NCI-H2171 treated with DMSO at 0.1 percent for 48 hours (cell line): ENCODE results near the gene SHOC2.

Source experiments
- DNase-seq: peaks from one replicate; lab custom pipeline; 2025; lab: John Stamatoyannopoulos, UW

Gene SHOC2

DNA sequence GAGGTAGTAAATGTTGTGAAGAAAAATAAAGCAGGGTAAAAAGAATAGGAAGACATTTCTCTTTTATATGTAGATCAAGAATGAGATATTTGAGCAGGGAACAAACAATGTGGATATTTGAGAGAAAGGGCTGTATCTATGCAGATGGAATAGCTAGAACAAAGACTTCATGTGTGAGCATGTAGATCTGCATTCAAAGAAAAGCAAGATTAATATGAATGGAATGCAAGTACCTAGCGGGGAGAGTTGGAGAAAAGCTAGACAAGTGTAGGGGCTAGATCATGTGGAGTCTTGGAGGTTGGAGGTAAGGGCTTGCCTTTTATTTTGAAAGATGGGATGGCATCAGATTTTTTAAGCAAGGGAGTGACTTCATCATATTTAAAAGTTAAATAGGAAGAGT is 27.1 kb downstream of the SHOC2 start:
- no peak for DNase-seq

- DNase-seq: no peak
These were observed 27.7 kb downstream of the SHOC2 start for GRCh38 chr10:110947061-110947595.

DNA sequence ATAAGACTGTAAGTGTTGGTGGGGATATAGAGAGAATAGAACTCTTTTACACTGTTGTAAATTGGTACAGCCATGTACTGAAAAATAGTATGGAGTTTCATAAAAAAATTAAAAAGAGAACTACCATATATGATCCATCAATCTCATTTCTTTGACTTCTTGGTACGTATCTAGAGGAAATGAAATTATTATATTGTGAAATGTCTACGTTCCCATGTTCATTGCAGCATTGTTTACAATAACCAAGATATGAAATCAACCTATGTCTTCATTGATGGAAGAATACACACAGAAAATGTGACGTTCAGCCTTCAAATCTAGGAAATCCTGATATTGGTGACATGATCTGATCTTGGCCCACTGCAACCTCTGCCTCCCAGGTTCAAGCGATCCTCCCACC is 32.0 kb downstream of the SHOC2 start:
- DNase-seq: no peak

GRCh38 chr10:110957606-110958005 is 38.2 kb downstream of the SHOC2 start:
- DNase-seq: no peak

DNA sequence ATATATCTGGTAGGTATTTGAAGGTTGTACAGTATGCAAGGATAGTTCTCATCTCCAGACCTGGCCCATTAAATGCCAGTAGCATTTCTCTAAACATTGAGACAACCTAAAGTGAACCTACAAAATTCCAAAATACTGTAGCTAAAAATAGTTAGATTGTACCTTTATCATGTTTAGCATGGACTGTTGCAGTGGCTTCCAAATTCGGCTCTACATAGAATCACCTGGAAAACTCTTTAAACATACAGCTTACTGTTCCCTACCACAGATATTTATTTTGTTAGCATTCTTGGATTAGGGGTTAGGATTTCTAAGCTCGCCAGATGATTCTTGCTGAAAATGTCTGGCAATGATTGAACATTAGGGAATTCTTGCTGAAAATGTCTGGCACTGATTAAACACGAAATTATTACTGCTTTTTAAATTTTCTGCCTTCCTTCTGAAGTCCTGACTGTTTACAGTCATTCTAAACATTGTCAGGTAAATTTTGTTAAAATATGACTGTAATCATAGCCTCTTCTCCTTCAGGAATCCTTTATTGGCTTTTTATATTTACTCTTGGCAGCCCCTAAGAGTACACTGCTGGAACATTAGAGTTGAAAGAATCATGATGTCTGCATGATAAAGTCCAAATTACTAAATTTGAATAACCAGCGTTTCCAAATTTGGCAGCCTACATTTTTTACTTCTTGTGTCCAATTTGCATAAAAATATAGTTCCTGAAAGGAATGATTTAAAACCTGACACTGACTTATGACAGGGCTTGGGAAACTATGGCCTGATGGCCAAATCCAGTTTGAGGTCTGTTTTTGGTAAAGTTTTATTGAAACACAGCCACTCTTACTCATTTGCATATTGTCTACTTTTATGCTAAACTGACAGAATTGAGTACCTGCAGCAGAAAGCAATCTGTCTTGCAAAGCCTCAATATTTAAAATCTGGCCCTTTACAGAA is 40.3 kb downstream of the SHOC2 start:
- DNase-seq: no peak

DNA sequence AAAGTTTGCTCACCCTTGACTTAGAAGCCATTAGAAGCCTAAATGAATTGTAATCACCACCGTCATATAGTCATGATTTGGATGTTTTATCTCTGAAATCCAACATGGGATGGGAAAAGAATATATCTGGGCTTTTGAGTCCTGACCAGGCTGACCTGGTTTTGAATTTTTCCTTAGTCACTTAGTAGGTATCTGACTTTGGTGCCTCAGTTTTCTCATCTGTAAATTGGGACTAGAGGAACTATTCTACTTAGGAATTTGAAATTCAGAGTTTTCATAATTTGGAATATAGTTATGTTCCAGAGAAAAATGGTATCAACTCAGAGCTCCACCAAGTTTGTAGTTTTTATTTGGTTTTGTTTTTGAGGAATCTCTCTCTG is 40.9 kb downstream of the SHOC2 start:
- DNase-seq: no peak

GRCh38 chr10:110962443-110962842 is 43.0 kb downstream of the SHOC2 start:
- DNase-seq: no peak

DNA sequence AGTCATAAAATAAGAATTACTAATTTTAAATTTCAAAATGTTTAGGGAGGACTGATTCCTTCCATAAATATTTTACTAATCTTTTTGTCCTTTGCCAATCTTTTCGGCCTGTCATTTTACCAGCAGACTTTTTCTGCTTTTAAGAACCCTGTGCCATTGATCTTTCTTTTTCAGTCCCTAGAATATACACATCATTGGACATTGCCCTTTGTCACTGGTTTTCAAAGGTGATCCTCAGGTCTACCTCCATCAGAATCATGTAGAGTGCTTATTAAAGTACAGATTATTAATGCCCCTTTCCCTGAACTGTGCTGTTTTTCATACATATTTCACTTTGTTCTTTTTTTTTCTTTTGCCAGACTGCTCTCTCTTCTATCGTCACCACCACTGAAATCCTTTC is 43.8 kb downstream of the SHOC2 start:
- DNase-seq: no peak

- no peak for DNase-seq
These were observed 45.3 kb downstream of the SHOC2 start for GRCh38 chr10:110964681-110965080.

- no peak for DNase-seq
These were observed 45.8 kb downstream of the SHOC2 start for GRCh38 chr10:110965216-110965615.

DNA sequence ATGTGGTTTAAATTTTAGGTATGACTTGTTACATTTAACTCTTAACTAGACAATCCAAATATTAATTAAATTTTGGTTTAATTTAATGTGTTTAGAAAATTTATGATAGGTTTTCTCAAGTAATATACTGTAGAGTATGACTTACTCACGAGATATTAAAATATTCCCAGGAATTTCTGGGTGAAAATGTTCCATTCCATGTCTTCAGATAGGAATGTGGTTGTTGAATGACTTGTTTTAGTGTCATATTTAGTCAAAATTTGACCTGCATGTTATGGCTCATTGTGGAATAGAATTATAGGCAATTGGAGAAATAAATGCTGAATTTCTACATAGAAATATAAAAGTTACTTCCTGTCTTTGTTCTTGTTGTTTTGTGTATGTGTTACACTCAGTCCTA is 46.7 kb downstream of the SHOC2 start:
- no peak for DNase-seq

DNA sequence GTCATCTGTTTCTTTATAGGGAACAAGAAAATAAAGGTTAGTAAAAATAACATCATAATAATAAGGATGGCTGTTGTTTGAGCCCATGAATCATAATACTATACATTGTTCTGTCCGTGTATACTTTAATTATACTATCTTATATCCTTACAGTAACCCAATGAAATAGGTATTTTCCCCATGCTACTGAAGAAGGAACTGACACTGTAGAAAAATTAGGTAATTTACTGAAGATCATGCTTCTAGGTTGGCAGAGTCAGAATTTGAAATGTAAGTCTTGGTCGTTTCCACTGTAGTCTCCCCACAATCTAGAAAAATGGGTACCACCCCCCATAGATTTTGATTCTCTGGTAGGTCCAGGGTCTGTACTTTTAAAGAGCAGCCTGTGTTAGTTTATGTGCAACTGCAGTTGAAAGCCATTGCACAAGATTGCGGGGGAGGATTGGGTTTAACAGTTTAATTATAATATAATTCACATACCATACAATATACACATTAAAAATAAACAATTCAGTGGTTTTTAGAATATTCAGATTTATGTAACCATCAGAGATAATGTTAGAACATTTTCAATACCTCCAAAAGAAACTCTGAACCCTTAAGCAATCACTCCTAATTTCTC is 47.7 kb downstream of the SHOC2 start:
- DNase-seq: no peak

GRCh38 chr10:110967645-110968044 is 48.2 kb downstream of the SHOC2 start:
- DNase-seq: no peak

DNA sequence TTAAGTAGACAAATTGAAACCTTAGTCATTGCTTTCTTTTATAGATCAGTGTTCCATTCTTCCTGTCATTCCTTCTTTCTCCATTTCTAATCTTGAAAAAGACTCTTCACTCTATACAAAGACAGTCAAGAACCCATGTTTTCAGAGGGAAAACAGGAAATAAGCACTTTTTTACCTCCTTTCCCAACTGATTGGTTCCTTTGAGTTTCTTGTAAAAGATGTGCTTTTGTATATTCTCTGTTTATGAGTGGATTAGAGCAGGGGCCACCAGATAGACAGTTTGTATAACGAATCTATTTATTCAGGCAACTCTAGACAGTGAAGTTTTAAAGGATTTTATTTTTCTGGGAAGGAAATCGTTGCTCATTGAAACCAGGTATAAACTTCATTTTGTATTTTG is 49.8 kb downstream of the SHOC2 start:
- no peak for DNase-seq

DNA sequence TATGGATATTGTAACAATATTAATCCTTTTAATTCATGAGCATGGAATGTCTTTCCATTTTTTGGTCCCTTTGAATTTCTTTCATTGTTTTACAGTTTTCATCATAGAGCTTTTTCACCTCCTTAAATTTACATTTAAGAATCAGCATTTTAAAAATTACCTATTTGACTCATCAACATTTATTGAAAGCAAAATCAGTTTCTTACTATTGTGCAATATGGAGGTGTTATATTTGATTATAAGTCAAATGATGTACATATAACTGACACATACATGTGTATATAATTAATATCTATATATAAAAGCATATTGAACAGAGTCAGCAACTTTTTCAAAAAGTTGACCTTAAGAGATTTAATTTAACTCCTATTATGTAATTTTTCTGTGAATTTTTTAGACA is 52.2 kb downstream of the SHOC2 start:
- DNase-seq: no peak

GRCh38 chr10:110972231-110973134 is 53.1 kb downstream of the SHOC2 start:
- DNase-seq: no peak

DNA sequence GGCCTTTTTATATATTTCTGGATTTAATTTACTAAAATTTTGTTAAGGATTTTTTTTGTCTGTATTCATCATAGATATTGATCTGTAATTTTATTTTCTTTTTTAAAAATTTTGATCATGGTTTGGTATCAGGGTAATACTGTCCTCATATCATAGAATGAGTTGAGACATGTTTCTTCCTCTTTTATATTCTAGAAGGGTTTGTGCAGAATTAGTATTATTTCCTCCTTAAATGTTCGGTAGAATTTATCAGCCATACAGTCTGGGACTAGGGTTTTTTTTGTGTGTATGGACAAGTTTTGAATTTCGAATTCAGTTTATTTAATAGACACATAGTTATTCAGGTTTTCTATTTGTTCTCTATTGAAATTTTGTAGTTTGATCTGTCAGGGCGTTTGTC is 54.0 kb downstream of the SHOC2 start:
- no peak for DNase-seq

DNA sequence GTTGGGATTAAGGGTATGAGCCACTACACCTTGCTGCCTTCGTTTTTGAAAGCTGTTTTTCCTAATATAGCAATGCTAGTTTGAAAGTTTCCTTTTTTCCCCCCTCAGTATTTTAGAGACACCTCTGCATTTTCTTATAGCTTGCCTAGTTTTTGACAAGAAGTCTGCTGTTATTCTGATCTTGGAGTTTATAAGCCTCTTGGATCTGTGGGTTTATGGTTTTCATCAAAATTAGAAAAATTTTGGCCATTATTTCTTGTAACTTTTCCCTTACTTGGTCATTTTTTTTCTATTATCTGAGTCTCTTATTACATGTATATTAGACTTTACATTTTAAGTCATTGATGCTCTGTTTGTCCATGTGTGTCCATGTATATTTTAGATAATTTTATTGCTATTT is 57.2 kb downstream of the SHOC2 start:
- DNase-seq: no peak

GRCh38 chr10:110977662-110978061 is 58.3 kb downstream of the SHOC2 start:
- DNase-seq: no peak

GRCh38 chr10:110978204-110978603 is 58.8 kb downstream of the SHOC2 start:
- no peak for DNase-seq

DNA sequence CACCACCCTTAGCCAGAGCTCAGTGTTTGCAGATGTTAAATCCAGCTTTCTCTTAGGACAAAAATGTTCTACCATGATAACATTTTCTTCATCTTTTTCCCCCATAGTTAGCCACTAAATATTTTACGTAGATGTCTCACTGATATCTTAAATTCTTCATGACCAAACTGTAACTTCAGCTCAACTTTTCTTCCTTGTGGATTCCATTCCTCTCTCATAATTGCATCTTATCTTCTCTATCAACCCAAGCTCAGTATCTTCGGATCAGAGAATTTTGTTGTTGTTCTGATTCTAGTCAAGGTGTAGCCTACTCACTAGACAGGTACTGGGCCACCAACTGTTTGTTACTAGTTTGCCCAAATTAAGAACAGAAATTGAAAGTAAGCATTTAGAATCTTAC is 60.2 kb downstream of the SHOC2 start:
- DNase-seq: no peak

DNA sequence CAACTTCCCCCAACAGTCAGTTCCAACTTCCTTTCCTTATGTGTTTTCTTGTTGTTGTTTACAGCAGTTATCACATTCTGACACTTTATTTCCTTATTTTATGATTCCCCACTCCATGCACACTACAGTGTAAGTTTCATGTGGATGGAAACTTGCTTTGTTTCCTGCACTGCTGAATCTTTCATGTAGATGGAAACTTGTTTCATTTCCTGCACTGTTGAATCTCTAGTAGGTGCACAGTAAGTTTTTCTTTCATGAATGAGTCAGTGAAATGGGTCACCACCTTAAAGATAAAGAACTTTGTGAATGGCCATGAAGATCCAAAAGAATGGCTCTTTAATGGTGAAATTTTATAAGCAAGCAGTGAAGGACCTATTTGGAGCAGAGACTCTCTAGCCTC is 61.4 kb downstream of the SHOC2 start:
- DNase-seq: no peak
